GM21737 (cell line): ENCODE measurements around the gene HOXA3.

Experiments
- ATAC-seq: cut with Tn5 transposase; IDR thresholded peaks from one replicate; pipeline ENCODE4 v1.9.1; 2021; ENCODE audit warnings: mild to moderate bottlenecking, moderate library complexity; ENCODE audit not compliant: unreplicated experiment

HOXA3 gene

GRCh38 chr7:27145914-27146412, 6.4 kb downstream of the HOXA3 start:
- ATAC-seq = no peak

GRCh38 chr7:27145165-27145913, 7.0 kb downstream of the HOXA3 start:
- ATAC-seq = no peak

GRCh38 chr7:27144781-27145164, 7.6 kb downstream of the HOXA3 start:
- ATAC-seq = no peak

- ATAC-seq = no peak
Observed at GRCh38 chr7:27143950-27144780, 8.2 kb downstream of the HOXA3 start.

GRCh38 chr7:27143023-27143949, 9.1 kb downstream of the HOXA3 start, which contains the start of gene HOXA5:
Gene HOXA5 (minus strand): TSS chr7:27143681. CDS start chr7:27143607, 74 bp downstream.
- no peak for ATAC-seq

- ATAC-seq = no peak
Observed at GRCh38 chr7:27142580-27143022, 9.8 kb downstream of the HOXA3 start.

- ATAC-seq = no peak
Observed at GRCh38 chr7:27141923-27142579, 10.3 kb downstream of the HOXA3 start.

GRCh38 chr7:27141137-27141922, 11.1 kb downstream of the HOXA3 start:
- ATAC-seq = no peak

GRCh38 chr7:27140126-27140857, 12.1 kb downstream of the HOXA3 start:
- no peak for ATAC-seq

- ATAC-seq = no peak
Observed at GRCh38 chr7:27139334-27140125, 12.9 kb downstream of the HOXA3 start.

- no peak for ATAC-seq
Observed at GRCh38 chr7:27138985-27139333, 13.4 kb downstream of the HOXA3 start.

GRCh38 chr7:27138472-27138871, 13.9 kb downstream of the HOXA3 start:
- no peak for ATAC-seq

GRCh38 chr7:27137640-27138315, 14.6 kb downstream of the HOXA3 start:
- no peak for ATAC-seq

GRCh38 chr7:27134392-27134791, 18.0 kb downstream of the HOXA3 start:
- ATAC-seq = no peak

GRCh38 chr7:27133409-27134231, 18.8 kb downstream of the HOXA3 start:
- ATAC-seq = no peak

- no peak for ATAC-seq
Observed at GRCh38 chr7:27132978-27133377, 19.4 kb downstream of the HOXA3 start.

- no peak for ATAC-seq
Observed at GRCh38 chr7:27132214-27132613, 20.2 kb downstream of the HOXA3 start.
